Neural cell (in vitro differentiated cells): ENCODE results near the gene TBCK. TPM values are rescaled to one million over a fixed set of nuclear protein-coding genes. Genes with fewer than 3 reads are reported as not detected.

Experiments
- H2AFZ ChIP-seq: fragments of 200-600, 300-800 bp; sonication (generic), shearing (Covaris generic); 2 replicates; pipeline ENCODE4 v1.6.0; 2014; ENCODE audit warnings: low read depth, mild to moderate bottlenecking, antibody characterized with exemption, low read length, moderate library complexity
- H3F3A ChIP-seq: fragments of 200-600 bp; shearing (Covaris generic); 2 replicates; pipeline ENCODE4 v1.6.1; 2016; ENCODE audit warnings: mild to moderate bottlenecking, moderate library complexity, mixed read lengths, antibody characterized with exemption, low read length; ENCODE audit not compliant: insufficient read depth, poor library complexity, severe bottlenecking
- H3K27ac ChIP-seq: fragments of 200-600, 300-800 bp; sonication (generic), shearing (Covaris generic); 2 replicates; pipeline ENCODE4 v1.5.1; 2014; ENCODE audit warnings: mild to moderate bottlenecking, low read length, moderate library complexity
- H3K27me3 ChIP-seq: fragments of 300-800, 200-600 bp; sonication (generic), shearing (Covaris generic); 2 replicates; pipeline ENCODE4 v1.6.0; 2014; ENCODE audit warnings: mild to moderate bottlenecking, low read depth, low read length, moderate library complexity; ENCODE audit not compliant: insufficient read depth
- H3K36me3 ChIP-seq: fragments of 300-800, 200-600 bp; sonication (generic), shearing (Covaris generic); 2 replicates; pipeline ENCODE4 v1.5.1; 2014; ENCODE audit warnings: mild to moderate bottlenecking, antibody characterized with exemption, low read length, moderate library complexity; ENCODE audit not compliant: insufficient read depth
- H3K4me2 ChIP-seq: fragments of 300-800, 200-600 bp; sonication (generic), shearing (Covaris generic); 2 replicates; pipeline ENCODE4 v1.6.0; 2014; ENCODE audit warnings: mild to moderate bottlenecking, low read length
- H3K4me3 ChIP-seq: fragments of 300-800, 200-600 bp; sonication (generic), shearing (Covaris generic); 2 replicates; pipeline ENCODE4 v1.5.1; 2014; ENCODE audit warnings: mild to moderate bottlenecking, low read length, moderate library complexity
- H3K79me2 ChIP-seq: fragments of 200-600 bp; shearing (Covaris generic); replicated peaks from 2 replicates; pipeline ENCODE4 v1.6.0; 2014; ENCODE audit warnings: mild to moderate bottlenecking, low read length, moderate library complexity; ENCODE audit not compliant: insufficient read depth
- H3K9ac ChIP-seq: fragments of 300-800, 200-600 bp; sonication (generic), shearing (Covaris generic); 2 replicates; pipeline ENCODE4 v1.6.1; 2016; ENCODE audit warnings: mild to moderate bottlenecking, low read length, mixed read lengths
- H3K9me2 ChIP-seq: fragments of 200-600 bp; shearing (Covaris generic); 2 replicates; pipeline ENCODE4 v1.6.1; 2016; ENCODE audit warnings: mild to moderate bottlenecking, low read length, mixed read lengths; ENCODE audit not compliant: insufficient read depth
- H3K9me3 ChIP-seq: fragments of 200-600, 300-800 bp; sonication (generic), shearing (Covaris generic); 2 replicates; pipeline ENCODE4 v1.6.1; 2016; ENCODE audit warnings: mild to moderate bottlenecking, mixed run types, low read length, moderate library complexity, mixed read lengths
- H4K20me1 ChIP-seq: fragments of 200-600 bp; shearing (Covaris generic); 2 replicates; pipeline ENCODE4 v1.6.1; 2016; ENCODE audit warnings: mild to moderate bottlenecking, mixed run types; ENCODE audit not compliant: insufficient read depth
- CTCF ChIP-seq: fragments of 450-650 bp; IDR thresholded peaks from 2 replicates; pipeline ENCODE4 v1.5.1; 2014; ENCODE audit warnings: antibody characterized with exemption, mild to moderate bottlenecking, moderate library complexity; ENCODE audit not compliant: poor library complexity, severe bottlenecking
- EP300 ChIP-seq: fragments of 450-650 bp; conservative IDR thresholded peaks from 2 replicates; pipeline ENCODE4 v1.6.1; 2014; ENCODE audit warnings: antibody characterized with exemption, mild to moderate bottlenecking, moderate library complexity; ENCODE audit not compliant: poor library complexity, severe bottlenecking
- EZH2 ChIP-seq: fragments of 200-600, 300-800 bp; shearing (Covaris generic), sonication (generic); IDR thresholded peaks from 2 replicates; pipeline ENCODE4 v1.6.1; 2014; ENCODE audit warnings: antibody characterized with exemption, low read length, borderline replicate concordance, mild to moderate bottlenecking; ENCODE audit not compliant: insufficient read depth, poor library complexity, severe bottlenecking
- MXI1 ChIP-seq: fragments of 450-650 bp; conservative IDR thresholded peaks from 2 replicates; pipeline ENCODE4 v1.6.1; 2014; ENCODE audit warnings: antibody characterized with exemption, mild to moderate bottlenecking; ENCODE audit not compliant: poor library complexity, severe bottlenecking
- POLR2AphosphoS5 ChIP-seq: IDR thresholded peaks from 2 replicates; pipeline ENCODE4 v1.6.1; 2012
- RAD21 ChIP-seq: fragments of 450-650 bp; conservative IDR thresholded peaks from 2 replicates; pipeline ENCODE4 v1.6.1; 2014; ENCODE audit warnings: antibody characterized with exemption, mild to moderate bottlenecking, moderate library complexity
- SMC3 ChIP-seq: fragments of 450-650 bp; conservative IDR thresholded peaks from 2 replicates; pipeline ENCODE4 v1.6.1; 2014; ENCODE audit warnings: antibody characterized with exemption, mild to moderate bottlenecking, moderate library complexity; ENCODE audit not compliant: poor library complexity
- TAF1 ChIP-seq: IDR thresholded peaks from 2 replicates; pipeline ENCODE4 v1.6.1; 2012; ENCODE audit warnings: low read depth
- polyA plus RNA-seq: library from polyadenylated mRNA; depleted of rRNA; stranded (reverse); fragments of >200 nt; gene quantifications from 2 replicates; pipeline ENCODE4 v1.2.3, GENCODE V29; 2014
- TF ChIP-seq, protein P1 (sequence below): IDR thresholded peaks from 2 replicates; pipeline ENCODE4 v1.6.1; 2012; ENCODE audit warnings: borderline replicate concordance

TBCK gene
- polyA plus RNA-seq, 1 donor from 2014 or later = 55.0 TPM

DNA sequence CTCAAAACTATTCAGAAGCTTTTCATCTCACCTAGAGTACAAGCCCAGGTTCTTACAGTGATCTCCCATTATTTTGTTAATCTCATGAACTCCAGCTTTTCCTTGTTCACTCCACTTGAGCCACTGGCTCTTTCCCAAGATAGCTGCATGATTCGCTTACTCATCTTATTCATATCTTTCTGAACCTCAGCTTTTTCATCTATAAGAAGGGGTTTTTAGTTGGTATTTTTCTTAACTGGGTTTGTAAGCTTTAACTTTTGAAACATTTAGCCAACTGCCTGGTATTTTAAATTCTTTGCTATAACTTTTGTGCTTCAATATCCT, 28.6 kb upstream of the TBCK start:
- Histone ChIP-seq H4K20me1 (no peaks in the 10 kb centered on the region), H3K79me2 (no peaks in the 10 kb centered on the region), H2AFZ (no peak overlapping the region), H3K9me2 (no peaks in the 10 kb centered on the region), H3K9me3 (no peaks in the 10 kb centered on the region), H3K4me2 (no peak overlapping the region), H3K4me3 (no peak overlapping the region), H3K27me3 (no peaks in the 10 kb centered on the region), H3K27ac (no peak overlapping the region), H3K9ac (no peak overlapping the region), H3K36me3 (no peaks in the 10 kb centered on the region), H3F3A (no peaks in the 10 kb centered on the region)
- no peak for TF ChIP-seq TAF1
- no peak for TF ChIP-seq EP300
- no peak for TF ChIP-seq POLR2AphosphoS5
- no peak for TF ChIP-seq RAD21
- no peak for TF ChIP-seq CTCF
- no peak for TF ChIP-seq MXI1
- TF ChIP-seq EZH2 = no peak
- TF ChIP-seq SMC3 = no peak
- TF ChIP-seq, protein P1, sequence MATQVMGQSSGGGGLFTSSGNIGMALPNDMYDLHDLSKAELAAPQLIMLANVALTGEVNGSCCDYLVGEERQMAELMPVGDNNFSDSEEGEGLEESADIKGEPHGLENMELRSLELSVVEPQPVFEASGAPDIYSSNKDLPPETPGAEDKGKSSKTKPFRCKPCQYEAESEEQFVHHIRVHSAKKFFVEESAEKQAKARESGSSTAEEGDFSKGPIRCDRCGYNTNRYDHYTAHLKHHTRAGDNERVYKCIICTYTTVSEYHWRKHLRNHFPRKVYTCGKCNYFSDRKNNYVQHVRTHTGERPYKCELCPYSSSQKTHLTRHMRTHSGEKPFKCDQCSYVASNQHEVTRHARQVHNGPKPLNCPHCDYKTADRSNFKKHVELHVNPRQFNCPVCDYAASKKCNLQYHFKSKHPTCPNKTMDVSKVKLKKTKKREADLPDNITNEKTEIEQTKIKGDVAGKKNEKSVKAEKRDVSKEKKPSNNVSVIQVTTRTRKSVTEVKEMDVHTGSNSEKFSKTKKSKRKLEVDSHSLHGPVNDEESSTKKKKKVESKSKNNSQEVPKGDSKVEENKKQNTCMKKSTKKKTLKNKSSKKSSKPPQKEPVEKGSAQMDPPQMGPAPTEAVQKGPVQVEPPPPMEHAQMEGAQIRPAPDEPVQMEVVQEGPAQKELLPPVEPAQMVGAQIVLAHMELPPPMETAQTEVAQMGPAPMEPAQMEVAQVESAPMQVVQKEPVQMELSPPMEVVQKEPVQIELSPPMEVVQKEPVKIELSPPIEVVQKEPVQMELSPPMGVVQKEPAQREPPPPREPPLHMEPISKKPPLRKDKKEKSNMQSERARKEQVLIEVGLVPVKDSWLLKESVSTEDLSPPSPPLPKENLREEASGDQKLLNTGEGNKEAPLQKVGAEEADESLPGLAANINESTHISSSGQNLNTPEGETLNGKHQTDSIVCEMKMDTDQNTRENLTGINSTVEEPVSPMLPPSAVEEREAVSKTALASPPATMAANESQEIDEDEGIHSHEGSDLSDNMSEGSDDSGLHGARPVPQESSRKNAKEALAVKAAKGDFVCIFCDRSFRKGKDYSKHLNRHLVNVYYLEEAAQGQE = no peak

GRCh38 chr4:106343865-106344646, 28.0 kb upstream of the TBCK start:
- no peaks in the 10 kb centered on the region for H3K27me3 ChIP-seq
- H2AFZ ChIP-seq = no peak overlapping the region
- H4K20me1 ChIP-seq = no peaks in the 10 kb centered on the region

More at GRCh38 chr4:106343865-106344646, 28.0 kb upstream of the TBCK start:
- Histone ChIP-seq H3K9me3 (no peaks in the 10 kb centered on the region), H3K9me2 (no peaks in the 10 kb centered on the region), H3K27ac (no peak overlapping the region), H3K4me3 (no peak overlapping the region), H3K4me2 (no peak overlapping the region), H3K9ac (no peak overlapping the region), H3F3A (no peaks in the 10 kb centered on the region), H3K36me3 (no peaks in the 10 kb centered on the region), H3K79me2 (no peaks in the 10 kb centered on the region)
- TF ChIP-seq CTCF (no peak), SMC3 (no peak), TAF1 (no peak), EZH2 (no peak), RAD21 (no peak), POLR2AphosphoS5 (no peak), EP300 (no peak), MXI1 (no peak)
- TF ChIP-seq, protein P1 = no peak
